ENCODE data around the gene LAMC2. TPM values are rescaled to one million over a fixed set of nuclear protein-coding genes. Genes with fewer than 3 reads are reported as not detected.

LAMC2 gene
- total and polyA plus RNA-seq, 2 of the 8 experiments (the other 6 are each of a cell fraction or from before 2014, with no cell fraction given): 4.6 to 12.9 TPM

DNA sequence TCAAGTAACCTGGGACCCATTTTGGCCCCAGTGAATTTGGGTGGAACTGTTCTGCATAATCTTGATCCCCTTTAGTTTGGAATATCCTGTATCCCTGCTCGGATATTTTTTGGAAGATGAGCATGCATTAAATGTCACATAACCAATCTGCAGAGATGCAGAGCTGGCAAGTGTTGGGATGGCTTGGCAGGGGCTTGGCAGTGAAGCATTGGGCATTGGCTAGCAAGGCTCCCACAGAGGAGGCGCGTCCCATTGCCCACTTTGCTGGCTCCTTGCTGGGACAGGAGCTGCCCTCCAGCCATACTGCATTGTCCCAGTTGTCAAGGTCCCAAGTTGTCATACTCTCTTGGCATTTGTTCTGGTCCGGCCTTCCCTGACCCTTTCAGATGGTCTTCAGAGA lies 29.9 kb downstream of the LAMC2 start (continued):
- no peak for TF ChIP-seq CHD7 (IDR thresholded peaks at IDR 0.05; ENCODE audit: insufficient replicate concordance, low read length)
- TF ChIP-seq CHD2 (IDR thresholded peaks at IDR 0.05; ENCODE audit: low read length): no peak
- TF ChIP-seq RXRA (IDR thresholded peaks at IDR 0.05; ENCODE audit: insufficient read depth, low read depth, low read length): no peak
- no peak for TF ChIP-seq JUND (IDR thresholded peaks at IDR 0.05; ENCODE audit: low read length)
